HG03571 (cell line): ENCODE measurements around the gene TAS1R3.
A peak's percentile ranks its signal among the peaks of the same experiment; 100 is the strongest.

Experiments
- ATAC-seq: cut with Tn5 transposase; IDR thresholded peaks from one replicate; pipeline ENCODE4 v1.9.1; 2021; ENCODE audit not compliant: unreplicated experiment

The TAS1R3 gene

DNA sequence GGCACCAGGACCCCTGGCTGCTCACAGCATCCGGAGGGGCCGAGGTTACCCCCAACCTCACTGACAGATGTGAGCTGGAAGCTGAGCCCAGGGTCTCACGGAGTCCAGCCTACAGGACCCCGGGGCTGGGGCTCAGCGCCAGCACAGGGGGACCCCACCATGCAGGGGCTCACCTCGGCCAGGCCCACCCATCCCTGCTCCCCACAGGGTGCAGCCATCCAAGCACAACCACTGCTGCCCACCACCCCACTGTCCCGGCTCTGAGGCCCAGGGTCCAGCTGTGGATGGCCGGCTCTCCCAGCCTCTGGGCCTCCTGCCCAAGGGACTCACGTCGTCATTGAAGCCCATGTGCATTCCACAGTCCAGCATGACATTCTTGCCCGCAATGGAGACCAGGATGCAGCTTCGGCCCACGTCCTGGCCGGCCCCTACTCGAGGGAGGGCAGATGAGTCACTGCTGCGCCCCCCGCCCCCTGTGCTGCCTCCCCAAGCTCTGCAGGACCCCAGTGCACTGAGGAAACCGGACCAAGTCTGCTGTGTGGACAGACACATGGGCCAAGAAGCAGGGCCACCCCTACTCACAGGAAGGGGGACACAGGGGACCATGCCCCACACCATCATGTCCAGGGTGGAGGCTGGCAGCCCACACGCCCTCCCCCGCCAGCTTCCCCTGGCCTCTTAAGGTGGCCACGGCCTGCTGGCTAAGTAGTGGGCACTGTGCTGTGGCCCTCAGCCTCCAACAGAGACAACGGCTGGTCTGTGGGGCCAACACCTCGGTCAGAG is 10.2 kb upstream of the TAS1R3 start:
- no peak for ATAC-seq

DNA sequence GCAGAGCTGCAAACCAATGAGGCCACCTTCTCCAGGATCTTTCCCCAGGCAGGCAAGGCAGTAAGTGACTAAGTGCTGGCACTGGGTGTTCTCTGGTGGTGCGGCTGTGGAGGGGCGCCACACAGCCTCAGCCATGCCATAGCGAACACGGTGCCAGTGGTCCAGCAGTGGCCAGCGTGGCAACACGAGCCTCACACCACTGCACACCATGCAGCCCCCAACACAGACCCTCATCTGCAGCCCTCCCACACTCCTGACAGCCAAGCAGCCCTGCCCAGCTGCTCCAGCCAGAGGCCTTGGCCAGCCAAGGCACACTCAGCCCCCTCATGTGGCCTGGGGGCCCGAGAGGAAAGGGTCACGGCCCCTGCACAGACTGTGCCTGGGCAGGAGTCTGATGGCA is 9.6 kb upstream of the TAS1R3 start:
- no peak for ATAC-seq

DNA sequence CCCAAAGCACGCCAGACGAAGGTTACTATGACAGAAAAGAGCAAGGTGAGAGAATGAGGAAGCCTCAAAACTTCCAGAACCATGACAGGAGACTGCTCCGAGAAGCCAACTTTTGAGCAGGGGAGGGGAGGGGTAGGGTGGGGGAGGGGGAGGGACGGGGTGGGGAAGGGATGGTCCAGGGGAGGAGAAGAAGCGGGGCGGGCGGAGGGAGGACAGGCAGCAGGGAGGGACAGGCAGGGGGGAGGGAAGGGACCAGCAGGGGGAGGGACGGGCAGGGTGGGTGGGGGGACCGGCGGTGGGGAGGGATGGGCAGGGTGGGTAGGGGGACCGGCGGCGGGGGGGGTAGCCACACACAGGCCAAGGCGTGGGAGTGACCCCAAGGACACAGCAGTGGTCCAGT is 8.7 kb upstream of the TAS1R3 start:
- no peak for ATAC-seq

DNA sequence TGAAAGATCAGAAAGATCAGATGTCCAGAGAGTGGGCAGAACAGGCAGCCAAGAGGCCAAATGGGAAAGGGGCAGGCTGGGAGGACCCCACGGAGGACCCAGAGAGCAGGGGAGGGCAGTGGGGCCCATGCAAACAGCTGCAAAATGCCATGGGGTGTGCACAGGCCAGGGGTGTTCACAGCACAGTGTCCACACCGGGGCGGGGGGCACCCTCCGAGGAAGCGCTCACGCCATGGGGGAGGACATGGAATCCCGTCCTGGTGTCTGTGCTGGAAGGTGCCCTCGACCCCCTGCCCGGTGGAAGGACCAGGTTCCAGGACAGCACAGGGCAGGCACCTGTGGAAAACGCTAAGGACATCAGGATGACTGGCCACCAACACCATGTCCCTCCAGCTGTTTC is 8.1 kb upstream of the TAS1R3 start:
- no peak for ATAC-seq

DNA sequence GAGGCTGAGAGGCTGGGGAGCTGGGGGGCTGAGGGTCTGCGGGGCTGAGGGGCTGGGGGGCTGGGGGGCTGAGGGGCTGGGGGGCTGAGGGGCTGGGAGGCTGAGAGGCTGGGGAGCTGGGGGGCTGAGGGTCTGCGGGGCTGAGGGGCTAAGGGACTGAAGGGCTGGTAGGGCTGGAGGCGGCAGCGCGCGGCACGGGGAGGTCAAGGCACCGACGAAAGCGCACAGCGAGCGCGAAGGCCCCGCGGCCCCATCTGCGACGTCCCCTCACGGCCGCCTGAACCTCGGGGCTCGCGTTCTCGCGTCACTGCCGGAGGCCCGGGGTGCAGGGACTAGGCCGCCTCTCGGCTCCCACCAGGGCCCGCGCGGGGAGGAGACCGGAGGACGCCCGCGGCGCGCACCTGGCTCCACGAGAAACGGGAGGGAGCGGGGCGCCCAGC is 7.0 kb upstream of the TAS1R3 start:
- ATAC-seq = peak; percentile 15

- peak; percentile 53 for ATAC-seq
These were observed 6.4 kb upstream of the TAS1R3 start, which contains the start of the genes CPTP and INTS11 for GRCh38 chr1:1324524-1325287. CPTP (plus strand) TSS chr1:1324802; CDS start chr1:1326911, 2,109 bp downstream. INTS11 (minus strand) TSS chr1:1324660; CDS start chr1:1324608, 52 bp downstream.

DNA sequence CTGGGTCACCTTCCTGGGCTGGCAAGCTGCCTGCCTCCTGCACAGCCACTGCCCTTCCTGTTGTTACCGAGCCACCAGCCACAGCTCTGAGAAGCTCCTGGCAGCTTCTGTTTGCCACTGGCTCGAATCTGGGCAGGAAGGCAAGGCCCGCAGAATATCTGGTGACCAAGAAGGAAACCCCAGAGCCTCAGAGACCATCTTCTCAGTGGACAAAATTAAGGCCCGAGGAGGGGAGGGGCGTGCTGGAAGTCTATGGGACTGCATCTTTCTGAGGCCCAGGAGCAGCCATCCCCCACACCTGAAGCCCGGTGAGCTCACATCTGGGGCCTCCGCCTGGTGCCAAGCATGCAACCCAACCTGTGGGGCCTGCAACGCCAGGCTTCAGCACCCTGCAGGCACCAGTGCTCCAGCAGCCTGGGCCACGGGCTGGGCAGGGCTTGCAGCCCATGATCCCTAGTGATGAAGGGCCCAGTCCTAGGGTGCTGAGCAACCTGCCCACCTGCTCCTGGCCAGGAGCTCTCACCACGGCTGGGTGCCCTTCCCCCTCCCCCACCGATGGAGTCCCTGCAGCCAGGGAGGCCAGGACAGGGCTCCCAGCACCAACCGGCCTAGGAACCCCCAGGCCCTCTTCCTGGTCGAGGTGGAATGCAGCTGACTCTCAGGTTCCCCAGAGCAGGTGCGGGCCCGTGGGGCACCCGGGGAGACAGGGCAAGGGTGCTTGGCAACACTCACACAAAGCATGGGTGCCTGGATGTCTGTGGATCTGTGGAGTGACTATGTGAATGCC is 5.6 kb upstream of the TAS1R3 start:
- ATAC-seq = no peak

- no peak for ATAC-seq
These were observed 4.9 kb upstream of the TAS1R3 start for GRCh38 chr1:1326075-1326605.

DNA sequence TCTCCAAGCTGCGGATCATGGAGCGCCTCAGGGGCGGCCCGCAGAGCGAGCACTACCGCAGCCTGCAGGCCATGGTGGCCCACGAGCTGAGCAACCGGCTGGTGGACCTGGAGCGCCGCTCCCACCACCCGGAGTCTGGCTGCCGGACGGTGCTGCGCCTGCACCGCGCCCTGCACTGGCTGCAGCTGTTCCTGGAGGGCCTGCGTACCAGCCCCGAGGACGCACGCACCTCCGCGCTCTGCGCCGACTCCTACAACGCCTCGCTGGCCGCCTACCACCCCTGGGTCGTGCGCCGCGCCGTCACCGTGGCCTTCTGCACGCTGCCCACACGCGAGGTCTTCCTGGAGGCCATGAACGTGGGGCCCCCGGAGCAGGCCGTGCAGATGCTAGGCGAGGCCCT is 3.8 kb upstream of the TAS1R3 start:
- ATAC-seq = no peak

- no peak for ATAC-seq
These were observed 2.8 kb upstream of the TAS1R3 start for GRCh38 chr1:1328254-1328653.

GRCh38 chr1:1329304-1330210 is 1.5 kb upstream of the TAS1R3 start:
- no peak for ATAC-seq

GRCh38 chr1:1330366-1331067 is 563 bp upstream of the TAS1R3 start:
- ATAC-seq = no peak

DNA sequence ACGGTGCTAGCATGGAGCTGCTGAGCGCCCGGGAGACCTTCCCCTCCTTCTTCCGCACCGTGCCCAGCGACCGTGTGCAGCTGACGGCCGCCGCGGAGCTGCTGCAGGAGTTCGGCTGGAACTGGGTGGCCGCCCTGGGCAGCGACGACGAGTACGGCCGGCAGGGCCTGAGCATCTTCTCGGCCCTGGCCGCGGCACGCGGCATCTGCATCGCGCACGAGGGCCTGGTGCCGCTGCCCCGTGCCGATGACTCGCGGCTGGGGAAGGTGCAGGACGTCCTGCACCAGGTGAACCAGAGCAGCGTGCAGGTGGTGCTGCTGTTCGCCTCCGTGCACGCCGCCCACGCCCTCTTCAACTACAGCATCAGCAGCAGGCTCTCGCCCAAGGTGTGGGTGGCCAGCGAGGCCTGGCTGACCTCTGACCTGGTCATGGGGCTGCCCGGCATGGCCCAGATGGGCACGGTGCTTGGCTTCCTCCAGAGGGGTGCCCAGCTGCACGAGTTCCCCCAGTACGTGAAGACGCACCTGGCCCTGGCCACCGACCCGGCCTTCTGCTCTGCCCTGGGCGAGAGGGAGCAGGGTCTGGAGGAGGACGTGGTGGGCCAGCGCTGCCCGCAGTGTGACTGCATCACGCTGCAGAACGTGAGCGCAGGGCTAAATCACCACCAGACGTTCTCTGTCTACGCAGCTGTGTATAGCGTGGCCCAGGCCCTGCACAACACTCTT is 1.1 kb downstream of the TAS1R3 start:
- no peak for ATAC-seq

DNA sequence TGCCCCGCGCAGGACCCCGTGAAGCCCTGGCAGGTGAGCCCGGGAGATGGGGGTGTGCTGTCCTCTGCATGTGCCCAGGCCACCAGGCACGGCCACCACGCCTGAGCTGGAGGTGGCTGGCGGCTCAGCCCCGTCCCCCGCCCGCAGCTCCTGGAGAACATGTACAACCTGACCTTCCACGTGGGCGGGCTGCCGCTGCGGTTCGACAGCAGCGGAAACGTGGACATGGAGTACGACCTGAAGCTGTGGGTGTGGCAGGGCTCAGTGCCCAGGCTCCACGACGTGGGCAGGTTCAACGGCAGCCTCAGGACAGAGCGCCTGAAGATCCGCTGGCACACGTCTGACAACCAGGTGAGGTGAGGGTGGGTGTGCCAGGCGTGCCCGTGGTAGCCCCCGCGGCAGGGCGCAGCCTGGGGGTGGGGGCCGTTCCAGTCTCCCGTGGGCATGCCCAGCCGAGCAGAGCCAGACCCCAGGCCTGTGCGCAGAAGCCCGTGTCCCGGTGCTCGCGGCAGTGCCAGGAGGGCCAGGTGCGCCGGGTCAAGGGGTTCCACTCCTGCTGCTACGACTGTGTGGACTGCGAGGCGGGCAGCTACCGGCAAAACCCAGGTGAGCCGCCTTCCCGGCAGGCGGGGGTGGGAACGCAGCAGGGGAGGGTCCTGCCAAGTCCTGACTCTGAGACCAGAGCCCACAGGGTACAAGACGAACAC is 1.8 kb downstream of the TAS1R3 start:
- ATAC-seq = no peak

DNA sequence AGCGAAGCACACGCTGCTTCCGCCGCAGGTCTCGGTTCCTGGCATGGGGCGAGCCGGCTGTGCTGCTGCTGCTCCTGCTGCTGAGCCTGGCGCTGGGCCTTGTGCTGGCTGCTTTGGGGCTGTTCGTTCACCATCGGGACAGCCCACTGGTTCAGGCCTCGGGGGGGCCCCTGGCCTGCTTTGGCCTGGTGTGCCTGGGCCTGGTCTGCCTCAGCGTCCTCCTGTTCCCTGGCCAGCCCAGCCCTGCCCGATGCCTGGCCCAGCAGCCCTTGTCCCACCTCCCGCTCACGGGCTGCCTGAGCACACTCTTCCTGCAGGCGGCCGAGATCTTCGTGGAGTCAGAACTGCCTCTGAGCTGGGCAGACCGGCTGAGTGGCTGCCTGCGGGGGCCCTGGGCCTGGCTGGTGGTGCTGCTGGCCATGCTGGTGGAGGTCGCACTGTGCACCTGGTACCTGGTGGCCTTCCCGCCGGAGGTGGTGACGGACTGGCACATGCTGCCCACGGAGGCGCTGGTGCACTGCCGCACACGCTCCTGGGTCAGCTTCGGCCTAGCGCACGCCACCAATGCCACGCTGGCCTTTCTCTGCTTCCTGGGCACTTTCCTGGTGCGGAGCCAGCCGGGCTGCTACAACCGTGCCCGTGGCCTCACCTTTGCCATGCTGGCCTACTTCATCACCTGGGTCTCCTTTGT is 2.6 kb downstream of the TAS1R3 start:
- ATAC-seq = no peak

- ATAC-seq = no peak
These were observed 3.8 kb downstream of the TAS1R3 start for GRCh38 chr1:1334835-1335234.

DNA sequence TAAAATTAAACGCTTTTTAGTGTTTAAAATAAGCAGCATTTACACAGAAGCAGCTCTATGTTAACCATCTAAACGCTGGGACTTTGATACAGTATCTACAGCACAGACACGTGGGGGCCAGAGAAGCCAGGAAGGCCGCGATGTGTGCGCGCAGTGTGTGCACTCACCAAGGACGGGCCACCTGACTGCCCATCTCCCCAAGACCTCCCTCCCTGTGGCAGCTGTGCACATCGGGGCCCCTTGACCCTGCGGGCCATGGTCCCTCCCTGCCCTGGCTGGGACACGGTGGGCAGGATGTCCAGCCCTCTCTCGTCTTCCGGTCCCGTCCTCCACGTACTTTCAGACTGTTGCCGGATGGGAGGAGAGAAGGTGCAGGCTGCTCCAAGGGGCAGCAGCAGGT is 4.2 kb downstream of the TAS1R3 start:
- ATAC-seq = no peak

DNA sequence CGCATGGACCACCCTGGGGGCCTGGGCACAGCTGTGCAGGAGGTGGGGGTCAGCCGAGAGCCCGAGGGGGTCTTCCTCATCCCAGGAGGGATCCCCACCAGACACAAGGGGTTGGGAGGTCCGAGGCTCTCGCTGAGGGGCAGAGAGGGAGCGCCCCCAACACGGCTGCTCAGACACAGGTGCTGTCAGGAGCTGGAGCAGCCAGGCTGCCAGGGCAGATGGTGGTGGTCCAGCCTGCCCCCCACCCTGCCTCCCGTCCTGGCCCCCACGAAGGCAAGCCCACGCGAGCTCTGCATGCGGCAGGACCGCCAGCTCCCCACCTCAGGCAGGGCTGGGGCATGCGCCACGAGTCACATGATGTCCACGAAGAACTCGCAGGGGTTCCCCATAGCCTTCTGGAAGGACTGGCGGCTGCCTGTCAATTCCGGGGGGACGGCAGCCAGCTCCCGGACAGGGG is 4.7 kb downstream of the TAS1R3 start:
- ATAC-seq = no peak
